SU-DHL-6 (cell line): Measurements from ENCODE around the gene ZRSR2.

Source experiments
- H2AFZ ChIP-seq: fragments of 200-600 bp; sonication (generic); 2 replicates; pipeline ENCODE4 v1.6.1; 2014; ENCODE audit warnings: low read depth, mild to moderate bottlenecking, moderate library complexity, mixed read lengths, antibody characterized with exemption, low read length; ENCODE audit not compliant: severe bottlenecking
- H3F3A ChIP-seq: fragments of 200-600 bp; shearing (Covaris generic); 2 replicates; pipeline ENCODE4 v1.6.0; 2016; ENCODE audit warnings: antibody characterized with exemption, mild to moderate bottlenecking; ENCODE audit not compliant: insufficient read depth
- H3K27ac ChIP-seq: fragments of 200-600 bp; sonication (generic); 2 replicates; pipeline ENCODE4 v1.5.1; 2016; ENCODE audit warnings: low read depth, mild to moderate bottlenecking, low read length, moderate library complexity, mixed read lengths
- H3K27me3 ChIP-seq: fragments of 200-600 bp; sonication (generic), shearing (Covaris generic); 2 replicates; pipeline ENCODE4 v1.6.0; 2014; ENCODE audit warnings: mild to moderate bottlenecking, low read length
- H3K36me3 ChIP-seq: fragments of 200-600 bp; sonication (generic); 2 replicates; pipeline ENCODE4 v1.6.1; 2014; ENCODE audit warnings: mild to moderate bottlenecking, low read length, mixed read lengths
- H3K4me2 ChIP-seq: fragments of 300-600, 200-600 bp; shearing (Covaris generic), sonication (generic); 2 replicates; pipeline ENCODE4 v1.6.0; 2014; ENCODE audit warnings: low read length, low read depth, mild to moderate bottlenecking; ENCODE audit not compliant: poor library complexity, severe bottlenecking
- H3K4me3 ChIP-seq: fragments of 200-600 bp; sonication (generic); 2 replicates; pipeline ENCODE4 v1.5.1; 2014; ENCODE audit warnings: antibody characterized with exemption, low read length, mild to moderate bottlenecking, mixed read lengths; ENCODE audit not compliant: insufficient read depth, poor library complexity, severe bottlenecking
- H3K79me2 ChIP-seq: fragments of 200-600 bp; sonication (generic); 2 replicates; pipeline ENCODE4 v1.6.1; 2014; ENCODE audit warnings: mild to moderate bottlenecking, low read length, moderate library complexity; ENCODE audit not compliant: insufficient read depth
- H3K9ac ChIP-seq: fragments of 200-600 bp; sonication (generic); 2 replicates; pipeline ENCODE4 v1.7.0; 2014; ENCODE audit warnings: mild to moderate bottlenecking, low read length
- H3K9me2 ChIP-seq: fragments of 200-600 bp; sonication (generic); replicated peaks from 2 replicates; pipeline ENCODE4 v1.6.1; 2014; ENCODE audit warnings: low read length; ENCODE audit not compliant: insufficient read depth
- H3K9me3 ChIP-seq: fragments of 200-600 bp; sonication (generic); 2 replicates; pipeline ENCODE4 v1.6.1; 2014; ENCODE audit warnings: low read length, mixed read lengths; ENCODE audit not compliant: insufficient read depth
- H4K20me1 ChIP-seq: fragments of 200-600 bp; sonication (generic); 2 replicates; pipeline ENCODE4 v1.6.1; 2014; ENCODE audit warnings: low read depth, mild to moderate bottlenecking, antibody characterized with exemption, low read length, moderate library complexity, mixed read lengths
- CTCF ChIP-seq: fragments of 200-600 bp; sonication (generic); IDR thresholded peaks from one replicate; pipeline ENCODE4 v1.5.1; 2017; ENCODE audit warnings: antibody characterized with exemption, mild to moderate bottlenecking, low read length, moderate library complexity; ENCODE audit not compliant: insufficient read depth, poor library complexity, severe bottlenecking
- EZH2phosphoT487 ChIP-seq: fragments of 200-600 bp; sonication (generic), shearing (Covaris generic); conservative IDR thresholded peaks from 2 replicates; pipeline ENCODE4 v1.6.1; 2018; ENCODE audit warnings: mild to moderate bottlenecking, antibody characterized with exemption, low read length, moderate library complexity, mixed read lengths

Gene ZRSR2

GRCh38 chrX:15849555-15849954, 59.3 kb downstream of the ZRSR2 start:
- Histone ChIP-seq H3F3A (no peaks in the 10 kb centered on the region; the same call in 1 of the 2 replicates), H2AFZ (no peak overlapping the region), H3K79me2 (peaks cover 38% of the 10 kb centered on the region), H3K4me3 (no peak overlapping the region), H4K20me1 (no peaks in the 10 kb centered on the region), H3K27ac (no peak overlapping the region), H3K4me2 (no peak overlapping the region), H3K9me2 (no peaks in the 10 kb centered on the region), H3K27me3 (no peaks in the 10 kb centered on the region), H3K36me3 (peaks cover 5% of the 10 kb centered on the region; the same call in 1 of the 2 replicates), H3K9ac (no peak overlapping the region), H3K9me3 (no peaks in the 10 kb centered on the region)
- TF ChIP-seq EZH2phosphoT487 (no peak), CTCF (no peak)

GRCh38 chrX:15853586-15854079, 63.3 kb downstream of the ZRSR2 start:
- H3K9me2 ChIP-seq = no peaks in the 10 kb centered on the region
- peaks cover 15% of the 10 kb centered on the region for H3F3A ChIP-seq
- H3K27ac ChIP-seq = peak overlapping the region; percentile 52; the same call in 1 of the 2 replicates
- no peak overlapping the region for H2AFZ ChIP-seq
- no peaks in the 10 kb centered on the region for H3K9me3 ChIP-seq
- H3K9ac ChIP-seq = peak overlapping the region; percentile 71
- TF ChIP-seq CTCF = no peak
- TF ChIP-seq EZH2phosphoT487 = no peak
- peak overlapping the region; percentile 87 for H3K4me2 ChIP-seq
- H3K79me2 ChIP-seq = peaks cover 30% of the 10 kb centered on the region
- peak overlapping the region; percentile 51 for H3K4me3 ChIP-seq
- no peaks in the 10 kb centered on the region for H4K20me1 ChIP-seq
- no peaks in the 10 kb centered on the region for H3K27me3 ChIP-seq
- H3K36me3 ChIP-seq = peaks cover 5% of the 10 kb centered on the region; the same call in 1 of the 2 replicates

GRCh38 chrX:15854080-15854655, 63.9 kb downstream of the ZRSR2 start:
- Histone ChIP-seq H3K79me2 (peaks cover 30% of the 10 kb centered on the region), H3K9me2 (no peaks in the 10 kb centered on the region), H3K4me3 (peak overlapping the region; percentile 51), H3K36me3 (peaks cover 5% of the 10 kb centered on the region; the same call in 1 of the 2 replicates), H3K27ac (peak overlapping the region; percentile 52), H4K20me1 (no peaks in the 10 kb centered on the region), H3F3A (peaks cover 15% of the 10 kb centered on the region), H3K9me3 (no peaks in the 10 kb centered on the region), H3K27me3 (no peaks in the 10 kb centered on the region), H2AFZ (no peak overlapping the region), H3K9ac (peak overlapping the region; percentile 71), H3K4me2 (peak overlapping the region; percentile 87)
- peak; percentile 19 for TF ChIP-seq CTCF
- TF ChIP-seq EZH2phosphoT487 = no peak
